Activated naive CD8-positive, alpha-beta T cell treated with anti-CD3 and anti-CD28 coated beads, Interleukin-2, amount 10 ng/mL, durations not matched to agents 7 days and 5 days (primary cell): ENCODE measurements around the gene CHN1. TPM values are rescaled to one million over a fixed set of nuclear protein-coding genes. Genes with fewer than 3 reads are reported as not detected.

Experiments
- ATAC-seq: fragments of 150-1000 bp; cut with Tn5 transposase; one replicate; pipeline ENCODE4 v1.10.0; 2021; ENCODE audit warnings: low read depth, moderate library complexity
- POLR2A ChIA-PET: fragments of 350-600 bp; sonication (Branson Sonifier 250); formaldehyde crosslinking; loops from one replicate; lab custom pipeline; 2021; ENCODE audit warnings: antibody characterized with exemption; lab: Charles Lee
- DNase-seq: peaks from one replicate; pipeline ENCODE4 v3.0.0; 2021
- H3K27ac Mint-ChIP-seq: one replicate; pipeline ENCODE4 v1.8.0; 2022; ENCODE audit warnings: mild to moderate bottlenecking, mixed read lengths
- H3K27me3 Mint-ChIP-seq: one replicate; pipeline ENCODE4 v1.8.0; 2022; ENCODE audit warnings: mild to moderate bottlenecking, moderate library complexity, mixed read lengths
- H3K36me3 Mint-ChIP-seq: one replicate; pipeline ENCODE4 v1.8.0; 2021; ENCODE audit warnings: mild to moderate bottlenecking, mixed read lengths
- H3K4me1 Mint-ChIP-seq: one replicate; pipeline ENCODE4 v1.8.0; 2021; ENCODE audit warnings: mixed read lengths
- H3K4me3 Mint-ChIP-seq: one replicate; pipeline ENCODE4 v1.8.0; 2022; ENCODE audit warnings: mild to moderate bottlenecking, moderate library complexity, mixed read lengths
- H3K9me3 Mint-ChIP-seq: one replicate; pipeline ENCODE4 v1.8.0; 2021; ENCODE audit warnings: mixed read lengths
- total RNA-seq, 2 experiments: library from RNA; stranded (reverse); gene quantifications; one replicate each; pipeline ENCODE4 v1.2.3, GENCODE V29; 2021

The CHN1 gene
- total RNA-seq, 2 experiments from 2014 or later = 3.5 to 3.7 TPM

DNA sequence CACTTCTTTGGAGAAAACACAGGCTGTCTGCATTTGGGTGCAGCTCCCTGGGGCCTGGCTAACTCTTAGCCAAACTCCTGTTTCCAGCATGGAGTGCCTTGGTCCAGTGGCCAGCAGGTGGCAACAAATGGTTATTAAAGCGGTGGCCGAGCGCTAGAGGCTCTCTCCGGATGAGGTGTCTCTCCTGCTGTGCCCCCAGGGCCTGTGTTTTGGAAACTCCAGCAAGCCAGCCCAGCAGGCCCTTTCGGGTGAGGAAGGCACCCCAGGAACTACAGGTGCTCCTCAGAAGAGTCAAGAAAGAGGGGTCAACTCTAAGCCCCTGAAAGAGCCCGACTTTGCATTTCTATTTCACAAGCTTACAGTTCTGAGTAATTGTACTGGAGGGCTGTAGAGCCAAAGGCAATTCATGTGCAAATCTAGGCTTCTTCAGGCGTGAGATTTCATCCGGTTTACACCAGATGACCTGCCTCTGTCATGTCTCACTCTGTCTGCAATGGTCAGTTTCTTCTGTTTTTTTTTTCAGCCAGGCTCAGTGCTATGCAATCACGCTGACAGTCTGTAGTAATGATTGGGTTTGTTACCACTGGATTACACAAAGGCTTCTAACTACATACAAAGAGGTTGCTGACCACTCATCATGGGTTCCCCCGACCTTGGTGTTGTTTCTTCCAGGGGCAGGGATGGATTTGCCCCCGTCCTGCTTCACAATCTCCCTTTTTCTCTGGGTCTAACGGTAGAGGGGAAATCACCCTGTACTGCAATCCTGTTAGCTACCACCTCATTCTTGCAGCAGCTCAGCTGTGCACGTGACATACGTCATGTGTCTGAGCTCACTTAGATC is 233.3 kb downstream of the CHN1 start:
- Mint-ChIP-seq H3K27ac (no peak overlapping the region), H3K9me3 (no peaks in the 10 kb centered on the region), H3K4me1 (peaks cover 18% of the 10 kb centered on the region), H3K4me3 (no peak overlapping the region), H3K27me3 (peaks cover 3% of the 10 kb centered on the region), H3K36me3 (no peaks in the 10 kb centered on the region)
- DNase-seq = no peak
- POLR2A ChIA-PET = interaction anchor here (0.9 kb wide), 1 partner anchor 233 kb away, joined by 3 read pairs; the partner anchor contains the start of gene CHN1
- ATAC-seq = peak; percentile 72

DNA sequence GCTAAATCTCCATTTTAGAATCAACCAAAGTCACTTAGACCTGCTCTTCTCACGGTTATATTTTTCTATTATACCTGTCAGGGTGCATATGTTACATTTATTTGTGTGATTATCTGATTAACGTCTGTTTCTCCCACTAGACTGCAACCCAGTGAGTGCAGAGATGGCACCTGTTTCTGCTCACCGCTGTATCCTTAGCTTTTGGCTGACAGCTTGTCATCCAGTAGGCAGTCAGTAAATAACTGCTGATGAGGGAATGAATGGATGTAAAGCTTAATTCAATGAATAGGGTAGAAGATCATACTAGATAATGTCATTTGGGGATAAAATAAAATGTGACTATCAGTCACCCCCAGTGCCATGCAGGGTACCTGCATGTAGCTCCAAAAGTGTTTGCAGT is 234.0 kb downstream of the CHN1 start:
- DNase-seq (no peak), ATAC-seq (no peak)
- Mint-ChIP-seq H3K27me3 (peaks cover 3% of the 10 kb centered on the region), H3K4me1 (peaks cover 14% of the 10 kb centered on the region), H3K4me3 (no peak overlapping the region), H3K27ac (no peak overlapping the region), H3K9me3 (no peaks in the 10 kb centered on the region), H3K36me3 (no peaks in the 10 kb centered on the region)
- POLR2A ChIA-PET = interaction anchor here (0.9 kb wide), 1 partner anchor 234 kb away, joined by 3 read pairs; the partner anchor contains the start of gene CHN1

DNA sequence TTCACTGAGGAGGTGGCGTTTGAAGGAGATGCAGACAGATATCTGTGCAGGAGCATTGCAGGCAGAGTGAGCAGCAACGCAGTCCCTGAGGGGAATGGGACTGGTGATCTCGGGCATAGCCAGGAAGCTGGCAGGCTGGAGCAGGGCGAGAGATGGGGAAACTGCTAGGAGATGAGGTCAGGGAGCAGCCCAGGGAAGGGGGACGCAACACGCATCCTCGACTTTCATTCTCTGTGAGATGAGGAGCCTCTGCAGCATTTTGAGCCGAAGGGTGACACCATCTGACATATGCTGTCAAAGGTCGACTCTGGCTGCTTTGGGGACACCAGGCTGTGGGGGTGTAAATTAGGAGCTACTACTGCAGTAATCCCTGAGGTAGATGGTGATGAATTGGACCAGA is 236.6 kb downstream of the CHN1 start:
- H3K9me3 Mint-ChIP-seq = no peaks in the 10 kb centered on the region
- no peak for ATAC-seq
- H3K4me1 Mint-ChIP-seq = peaks cover 16% of the 10 kb centered on the region
- no peak overlapping the region for H3K27ac Mint-ChIP-seq
- peaks cover 3% of the 10 kb centered on the region for H3K27me3 Mint-ChIP-seq
- H3K36me3 Mint-ChIP-seq = no peaks in the 10 kb centered on the region
- DNase-seq = no peak
- H3K4me3 Mint-ChIP-seq = no peak overlapping the region
- POLR2A ChIA-PET = no interaction called here

DNA sequence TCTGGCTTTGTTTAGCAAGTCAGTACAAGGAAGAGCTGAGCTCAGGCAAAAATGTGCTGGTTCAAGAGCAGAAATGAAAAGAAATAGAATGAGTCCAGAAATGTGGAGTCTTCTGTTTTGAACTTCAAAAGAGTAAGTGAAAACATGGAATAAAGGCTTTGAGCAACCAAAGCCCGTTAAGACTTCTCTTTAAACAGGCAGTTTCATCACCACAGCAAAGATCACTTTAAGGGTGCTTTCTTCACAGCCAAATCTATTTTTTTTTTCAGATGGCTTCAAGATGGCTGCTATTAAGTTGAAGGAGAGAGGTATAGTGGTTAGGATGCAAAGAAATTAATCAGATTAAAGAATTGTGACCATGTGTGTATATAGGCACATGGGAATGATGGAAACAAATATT is 238.9 kb downstream of the CHN1 start:
- Mint-ChIP-seq H3K4me1 (peaks cover 19% of the 10 kb centered on the region), H3K27me3 (peaks cover 3% of the 10 kb centered on the region), H3K9me3 (no peaks in the 10 kb centered on the region), H3K27ac (no peak overlapping the region), H3K4me3 (no peak overlapping the region), H3K36me3 (no peaks in the 10 kb centered on the region)
- ATAC-seq = no peak
- DNase-seq = no peak
- POLR2A ChIA-PET = no interaction called here

DNA sequence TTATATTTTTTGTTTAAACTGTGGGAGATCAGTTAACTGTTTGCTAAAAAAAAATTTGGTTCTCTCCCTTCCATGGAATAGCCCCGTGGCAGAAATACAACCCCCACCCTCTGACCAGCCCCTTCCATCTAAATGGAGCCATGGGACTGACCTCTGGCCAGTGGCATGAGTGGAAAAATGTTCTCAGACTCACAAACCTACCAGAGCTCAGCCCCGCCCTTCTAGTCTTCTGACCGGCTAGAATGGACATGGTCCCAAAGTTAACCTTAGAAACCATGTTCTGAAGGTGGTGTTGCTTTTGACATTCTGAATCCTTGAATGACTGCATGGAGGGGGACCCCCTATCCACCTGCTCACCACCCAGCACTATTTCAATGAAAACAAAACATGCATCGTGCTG is 239.6 kb downstream of the CHN1 start:
- peaks cover 3% of the 10 kb centered on the region for H3K27me3 Mint-ChIP-seq
- POLR2A ChIA-PET = no interaction called here
- no peak overlapping the region for H3K4me3 Mint-ChIP-seq
- no peaks in the 10 kb centered on the region for H3K36me3 Mint-ChIP-seq
- H3K9me3 Mint-ChIP-seq = no peaks in the 10 kb centered on the region
- no peak for DNase-seq
- H3K27ac Mint-ChIP-seq = no peak overlapping the region
- peaks cover 19% of the 10 kb centered on the region for H3K4me1 Mint-ChIP-seq
- ATAC-seq = no peak

DNA sequence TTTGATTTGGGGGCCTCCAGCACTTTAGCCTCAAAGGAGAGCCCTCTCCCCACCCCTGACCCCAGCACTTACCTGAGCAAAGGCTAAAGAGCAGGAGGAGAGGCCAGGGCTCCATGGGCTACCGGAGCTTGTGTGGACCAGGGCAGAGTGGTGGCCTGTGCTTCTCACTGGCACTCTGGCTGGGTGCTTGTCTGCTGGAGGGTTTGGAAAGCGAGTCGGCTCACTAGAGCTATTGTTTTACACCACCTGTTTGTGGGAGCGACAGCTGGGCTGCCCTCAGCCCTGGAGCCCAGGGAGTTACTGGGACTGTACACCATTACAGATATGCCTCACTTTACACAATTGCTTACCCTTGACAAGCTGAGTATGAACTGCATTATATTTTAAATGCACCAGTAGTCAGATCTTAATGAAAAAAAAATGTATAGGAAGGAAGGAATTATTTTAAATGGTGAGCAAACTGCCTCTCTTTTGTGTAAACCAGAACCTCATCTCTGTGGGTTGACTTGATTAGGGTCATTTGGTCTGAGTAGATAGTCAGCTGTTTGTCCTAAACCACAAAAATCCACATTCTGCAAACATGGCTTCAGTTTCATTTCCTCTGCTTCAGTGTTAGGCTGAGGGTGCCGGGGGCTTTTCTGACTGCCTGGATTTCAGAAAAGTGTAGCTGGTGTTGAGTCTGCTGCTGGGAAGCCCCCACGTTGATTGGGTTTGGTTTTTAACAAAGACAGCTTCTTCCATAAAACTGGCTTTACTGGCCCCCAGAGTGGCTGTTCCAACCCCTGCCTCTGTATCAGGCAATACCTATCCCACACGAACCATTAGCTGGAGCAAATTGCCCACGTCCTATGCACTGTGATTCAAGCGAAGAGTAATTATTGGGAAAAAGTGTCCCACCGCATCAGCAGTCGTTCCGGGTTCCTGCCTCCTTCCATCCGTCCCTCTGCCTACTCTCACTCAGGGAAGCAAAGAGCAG is 240.6 kb downstream of the CHN1 start, which contains the start of gene CHRNA1:
Gene CHRNA1 (minus strand): TSS at position 193 of the 976 bp plus-strand sequence. CDS start 78 bp downstream, at position 115.
- POLR2A ChIA-PET = interaction anchor here (2.2 kb wide), 1 partner anchor 11 kb away, joined by 6 read pairs; no protein-coding TSS in a partner anchor
- H3K27me3 Mint-ChIP-seq = peaks cover 3% of the 10 kb centered on the region
- DNase-seq (no peak), ATAC-seq (no peak)
- H3K27ac Mint-ChIP-seq = no peak within 1 kb of the TSS
- H3K36me3 Mint-ChIP-seq = no peaks in the 10 kb centered on the region
- H3K9me3 Mint-ChIP-seq = no peaks in the 10 kb centered on the region
- peaks cover 19% of the 10 kb centered on the region for H3K4me1 Mint-ChIP-seq
- no peak within 1 kb of the TSS for H3K4me3 Mint-ChIP-seq

DNA sequence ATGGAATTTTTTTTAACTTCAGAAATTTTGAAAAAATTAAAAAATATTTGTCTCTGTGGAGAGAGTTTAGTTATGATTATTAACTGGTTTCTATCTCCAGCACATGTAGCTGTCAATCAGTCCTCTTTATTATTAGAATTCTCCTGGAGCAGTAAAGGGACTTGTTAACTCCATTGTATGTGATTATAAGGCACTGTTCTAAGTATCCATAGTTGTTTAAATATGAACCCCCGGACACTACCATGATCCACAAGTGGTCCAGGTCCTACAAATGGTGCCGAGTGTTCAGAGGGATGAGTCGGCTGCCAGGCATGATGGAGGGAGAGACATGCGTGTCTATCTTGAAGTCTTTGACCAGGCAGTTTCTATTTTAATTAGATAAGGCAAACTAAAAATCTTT is 241.4 kb downstream of the CHN1 start:
- H3K4me3 Mint-ChIP-seq = no peak overlapping the region
- H3K36me3 Mint-ChIP-seq = no peaks in the 10 kb centered on the region
- no peaks in the 10 kb centered on the region for H3K9me3 Mint-ChIP-seq

DNA sequence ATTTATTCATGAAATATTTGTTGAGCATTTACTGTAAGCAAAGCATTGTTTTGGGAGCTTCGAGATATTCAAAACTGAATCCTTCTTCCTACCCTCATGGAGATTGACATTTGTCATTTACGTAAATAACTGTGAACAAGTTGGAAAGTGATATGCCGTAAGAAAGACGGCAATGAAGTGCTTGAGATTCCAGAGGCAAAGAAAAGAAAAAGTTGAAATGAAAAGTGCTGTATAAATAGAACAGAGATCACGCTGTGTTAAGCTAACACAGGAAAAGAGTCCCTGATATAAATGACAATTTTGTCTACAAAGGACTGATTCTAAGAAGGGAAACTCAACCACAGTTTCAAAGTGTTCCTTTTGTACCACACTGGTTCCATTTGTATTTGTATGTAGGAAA is 242.7 kb downstream of the CHN1 start:
- H3K27ac Mint-ChIP-seq = peak overlapping the region; percentile 43
- H3K4me3 Mint-ChIP-seq = peak overlapping the region; percentile 61
- H3K27me3 Mint-ChIP-seq = no peaks in the 10 kb centered on the region
- peaks cover 19% of the 10 kb centered on the region for H3K4me1 Mint-ChIP-seq
- POLR2A ChIA-PET = no interaction called here
- peak; percentile 60 for ATAC-seq
- no peaks in the 10 kb centered on the region for H3K36me3 Mint-ChIP-seq
- no peaks in the 10 kb centered on the region for H3K9me3 Mint-ChIP-seq
- no peak for DNase-seq

More for the DNA sequence above, 241.4 kb downstream of the CHN1 start:
- ATAC-seq (no peak), DNase-seq (no peak)
- Mint-ChIP-seq H3K27me3 (peaks cover 3% of the 10 kb centered on the region), H3K27ac (no peak overlapping the region), H3K4me1 (peaks cover 19% of the 10 kb centered on the region)
- POLR2A ChIA-PET = interaction anchor here (2.2 kb wide), 1 partner anchor 12 kb away, joined by 6 read pairs; no protein-coding TSS in a partner anchor

DNA sequence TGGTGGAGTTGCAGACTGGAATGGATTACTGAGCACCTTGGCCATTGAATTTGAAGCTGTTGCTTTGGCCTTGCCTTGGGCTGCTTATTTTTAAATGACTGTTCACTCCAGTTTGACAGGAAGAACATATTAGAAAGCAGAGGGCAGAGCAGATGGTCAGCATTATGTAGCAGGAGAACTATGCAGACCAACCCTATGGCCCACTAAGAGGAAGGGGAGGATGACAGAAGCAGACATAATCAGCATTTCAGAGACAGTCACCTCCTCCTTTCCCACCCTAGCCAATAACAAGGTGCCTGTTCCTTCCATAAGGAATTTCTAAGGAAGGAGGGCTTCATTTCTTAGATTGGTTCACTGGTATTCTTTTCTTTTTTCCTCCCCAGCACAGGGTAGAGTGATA is 243.3 kb downstream of the CHN1 start:
- Mint-ChIP-seq H3K4me3 (no peak overlapping the region), H3K4me1 (peaks cover 19% of the 10 kb centered on the region), H3K27ac (no peak overlapping the region), H3K9me3 (no peaks in the 10 kb centered on the region), H3K36me3 (no peaks in the 10 kb centered on the region), H3K27me3 (no peaks in the 10 kb centered on the region)
- no peak for ATAC-seq
- DNase-seq = no peak
- POLR2A ChIA-PET = no interaction called here

DNA sequence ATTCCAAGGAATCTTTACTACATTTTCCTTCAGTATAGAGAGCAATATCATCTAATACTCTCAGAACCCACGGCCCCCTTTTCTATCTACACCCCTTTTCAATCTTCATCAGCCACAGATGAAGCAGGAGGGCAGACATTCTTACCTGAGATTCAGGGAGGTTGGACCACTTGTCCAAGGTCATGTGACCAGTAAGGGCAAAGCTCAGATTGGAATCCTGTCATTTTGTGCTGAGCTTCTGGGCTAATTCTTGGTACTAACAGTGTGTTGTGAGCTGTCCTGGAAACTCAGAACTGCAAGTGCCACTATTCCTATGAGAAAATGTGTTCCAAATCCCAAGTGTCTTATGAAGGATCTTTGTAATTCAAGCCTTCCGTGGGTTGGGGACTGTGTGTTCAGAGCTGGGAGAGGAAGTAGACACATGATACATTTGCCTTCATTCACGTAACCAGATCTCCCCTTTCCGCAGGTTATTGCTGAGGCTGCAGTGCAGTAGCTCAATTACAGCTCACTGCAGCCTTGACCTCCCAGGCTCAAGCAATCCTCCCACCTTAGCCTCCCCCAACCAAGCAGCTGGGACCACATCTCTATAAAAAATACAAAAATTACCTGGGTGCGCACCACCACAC is 244.2 kb downstream of the CHN1 start:
- POLR2A ChIA-PET = no interaction called here
- Mint-ChIP-seq H3K9me3 (no peaks in the 10 kb centered on the region), H3K27ac (no peak overlapping the region), H3K4me1 (peaks cover 19% of the 10 kb centered on the region), H3K27me3 (no peaks in the 10 kb centered on the region), H3K36me3 (no peaks in the 10 kb centered on the region), H3K4me3 (no peak overlapping the region)
- ATAC-seq = no peak
- no peak for DNase-seq

DNA sequence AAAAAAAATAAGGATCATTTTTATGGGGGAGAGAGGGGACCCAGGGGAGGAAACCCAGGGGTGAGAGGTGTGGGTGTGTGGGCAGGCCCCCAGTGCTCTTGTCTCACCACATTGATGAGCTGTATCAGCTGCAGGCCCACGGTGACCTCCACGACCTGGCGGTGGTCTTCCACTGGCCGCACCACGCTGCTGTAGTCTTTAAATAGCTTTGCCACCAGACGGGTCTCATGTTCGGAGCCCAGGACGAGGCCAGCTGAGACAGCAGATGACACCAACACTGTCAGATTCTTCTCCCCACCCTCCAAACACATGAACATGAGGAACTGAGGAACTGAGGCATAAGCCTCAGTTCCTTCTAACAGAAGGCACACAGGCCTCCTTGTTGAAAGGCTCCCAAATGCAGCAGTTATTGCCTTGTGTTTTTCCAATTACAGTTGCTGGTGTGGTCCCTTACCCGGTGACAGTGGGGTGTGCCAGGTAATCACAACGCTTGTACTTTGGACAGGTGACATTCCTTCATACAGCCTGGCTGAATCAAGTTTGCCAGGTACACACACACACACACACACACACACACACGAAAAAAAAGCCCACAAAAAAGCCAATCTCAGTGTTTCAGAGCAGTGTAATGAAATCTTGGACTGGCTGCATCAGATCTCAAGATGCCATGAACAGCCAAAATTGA is 245.7 kb downstream of the CHN1 start:
- no peaks in the 10 kb centered on the region for H3K27me3 Mint-ChIP-seq
- H3K27ac Mint-ChIP-seq = no peak overlapping the region
- no peaks in the 10 kb centered on the region for H3K9me3 Mint-ChIP-seq
- no peak overlapping the region for H3K4me3 Mint-ChIP-seq
- H3K4me1 Mint-ChIP-seq = peaks cover 13% of the 10 kb centered on the region
- POLR2A ChIA-PET = no interaction called here
- H3K36me3 Mint-ChIP-seq = no peaks in the 10 kb centered on the region
- ATAC-seq = no peak
- DNase-seq = no peak

DNA sequence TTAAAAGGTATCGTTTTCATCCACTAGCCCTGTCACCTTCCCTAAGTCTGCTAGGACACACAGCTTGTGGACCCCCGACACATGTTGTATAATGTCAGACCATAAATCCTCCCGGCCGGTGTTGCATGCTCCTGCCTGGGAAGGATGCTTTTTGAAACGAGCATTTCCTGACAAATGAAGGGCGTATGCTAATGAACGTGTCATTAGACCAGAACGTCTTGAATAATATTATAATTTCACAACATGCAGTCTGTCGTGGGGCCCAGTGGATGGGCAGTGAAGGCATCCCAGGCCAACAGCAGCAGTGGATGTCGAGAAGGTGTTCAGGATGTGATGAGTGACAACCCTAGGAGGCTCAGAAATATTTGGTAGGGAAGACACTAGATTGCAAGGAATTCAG is 248.4 kb downstream of the CHN1 start:
- Mint-ChIP-seq H3K4me3 (no peak overlapping the region), H3K36me3 (no peaks in the 10 kb centered on the region), H3K27me3 (no peaks in the 10 kb centered on the region), H3K4me1 (peaks cover 5% of the 10 kb centered on the region), H3K27ac (no peak overlapping the region), H3K9me3 (no peaks in the 10 kb centered on the region)
- POLR2A ChIA-PET = no interaction called here
- no peak for ATAC-seq
- no peak for DNase-seq
